Mammary epithelial cell (primary cell): Measurements from ENCODE around the gene HDAC9.

ENCODE experiments used
- EZH2 ChIP-seq: IDR thresholded peaks from 2 replicates; pipeline ENCODE4 v1.6.1; 2012; ENCODE audit warnings: low read length, inconsistent platforms, borderline replicate concordance
- TF ChIP-seq, protein P1 (sequence below), 2 donors: IDR thresholded peaks in 1 of 2; conservative IDR thresholded peaks in 1 of 2; 2 replicates each; pipeline ENCODE4 v1.5.1; 2011 to 2012; ENCODE audit warnings: inconsistent platforms in 2 of 2, low read length in 2 of 2, mild to moderate bottlenecking in 2 of 2, control low read depth in 1 of 2, low read depth in 1 of 2; ENCODE audit not compliant: insufficient read depth in 1 of 2; ENCODE audit errors: extremely low read depth in 1 of 2

- TF ChIP-seq, protein P1, sequence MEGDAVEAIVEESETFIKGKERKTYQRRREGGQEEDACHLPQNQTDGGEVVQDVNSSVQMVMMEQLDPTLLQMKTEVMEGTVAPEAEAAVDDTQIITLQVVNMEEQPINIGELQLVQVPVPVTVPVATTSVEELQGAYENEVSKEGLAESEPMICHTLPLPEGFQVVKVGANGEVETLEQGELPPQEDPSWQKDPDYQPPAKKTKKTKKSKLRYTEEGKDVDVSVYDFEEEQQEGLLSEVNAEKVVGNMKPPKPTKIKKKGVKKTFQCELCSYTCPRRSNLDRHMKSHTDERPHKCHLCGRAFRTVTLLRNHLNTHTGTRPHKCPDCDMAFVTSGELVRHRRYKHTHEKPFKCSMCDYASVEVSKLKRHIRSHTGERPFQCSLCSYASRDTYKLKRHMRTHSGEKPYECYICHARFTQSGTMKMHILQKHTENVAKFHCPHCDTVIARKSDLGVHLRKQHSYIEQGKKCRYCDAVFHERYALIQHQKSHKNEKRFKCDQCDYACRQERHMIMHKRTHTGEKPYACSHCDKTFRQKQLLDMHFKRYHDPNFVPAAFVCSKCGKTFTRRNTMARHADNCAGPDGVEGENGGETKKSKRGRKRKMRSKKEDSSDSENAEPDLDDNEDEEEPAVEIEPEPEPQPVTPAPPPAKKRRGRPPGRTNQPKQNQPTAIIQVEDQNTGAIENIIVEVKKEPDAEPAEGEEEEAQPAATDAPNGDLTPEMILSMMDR (conservative IDR thresholded peaks at IDR 0.05 in 1 of 2, IDR thresholded peaks at IDR 0.05 in 1 of 2; ENCODE audit: extremely low read depth in 1 of 2, insufficient read depth in 1 of 2, low read depth in 1 of 2, low read length in 2 of 2), result no peak
- TF ChIP-seq EZH2, result no peak
These were observed 445.1 kb downstream of the HDAC9 start for GRCh38 chr7:18940593-18941134.
